ENCODE data around the gene RND3.

Gene RND3

DNA sequence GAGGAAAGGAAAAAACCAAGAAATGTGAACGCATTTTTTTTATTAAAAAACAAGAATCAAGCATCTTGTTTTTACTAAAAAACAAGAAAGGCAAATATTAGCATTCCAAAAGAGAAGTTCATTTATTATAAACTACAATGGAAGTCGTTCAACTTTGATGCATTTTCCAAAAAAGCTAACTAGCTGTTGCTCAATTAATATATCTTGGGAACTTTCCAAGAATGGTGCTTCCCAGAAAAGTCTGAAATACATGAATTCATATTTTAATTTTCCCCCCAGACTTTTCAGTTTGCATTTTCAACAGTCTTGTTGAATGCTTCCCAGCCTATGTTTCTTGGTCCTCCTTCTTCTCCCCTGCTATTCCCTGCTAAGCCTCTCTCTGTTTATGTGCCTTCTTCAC, 7.5 kb upstream of the RND3 start:
- TF ChIP-seq ARNT (IDR thresholded peaks at IDR 0.05) (no peak), BHLHE40 (IDR thresholded peaks at IDR 0.05; ENCODE audit: borderline replicate concordance) (no peak), ZNF384 (IDR thresholded peaks at IDR 0.05) (no peak), HDGF (IDR thresholded peaks at IDR 0.05; ENCODE audit: borderline replicate concordance) (no peak), TARDBP (IDR thresholded peaks at IDR 0.05) (no peak), FOXM1 (IDR thresholded peaks at IDR 0.05; ENCODE audit: borderline replicate concordance) (no peak), CTBP1 (IDR thresholded peaks at IDR 0.05; ENCODE audit: borderline replicate concordance) (no peak), L3MBTL2 (conservative IDR thresholded peaks at IDR 0.05) (no peak), FOXK2 (IDR thresholded peaks at IDR 0.05) (no peak), LEF1 (IDR thresholded peaks at IDR 0.05; ENCODE audit: borderline replicate concordance) (no peak), SUZ12 (IDR thresholded peaks at IDR 0.05) (no peak), SP1 (IDR thresholded peaks at IDR 0.05) (no peak), FOXA1 (IDR thresholded peaks at IDR 0.05) (no peak), ELF4 (IDR thresholded peaks at IDR 0.05) (no peak), NFRKB (IDR thresholded peaks at IDR 0.05) (no peak)
- TF ChIP-seq, protein P1, sequence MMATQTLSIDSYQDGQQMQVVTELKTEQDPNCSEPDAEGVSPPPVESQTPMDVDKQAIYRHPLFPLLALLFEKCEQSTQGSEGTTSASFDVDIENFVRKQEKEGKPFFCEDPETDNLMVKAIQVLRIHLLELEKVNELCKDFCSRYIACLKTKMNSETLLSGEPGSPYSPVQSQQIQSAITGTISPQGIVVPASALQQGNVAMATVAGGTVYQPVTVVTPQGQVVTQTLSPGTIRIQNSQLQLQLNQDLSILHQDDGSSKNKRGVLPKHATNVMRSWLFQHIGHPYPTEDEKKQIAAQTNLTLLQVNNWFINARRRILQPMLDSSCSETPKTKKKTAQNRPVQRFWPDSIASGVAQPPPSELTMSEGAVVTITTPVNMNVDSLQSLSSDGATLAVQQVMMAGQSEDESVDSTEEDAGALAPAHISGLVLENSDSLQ (IDR thresholded peaks at IDR 0.05) = no peak
- no peak for DNase-seq (ENCODE audit: extremely low spot score)
- ChIA-PET POLR2A (no interaction called here), CTCF (no interaction called here)

DNA sequence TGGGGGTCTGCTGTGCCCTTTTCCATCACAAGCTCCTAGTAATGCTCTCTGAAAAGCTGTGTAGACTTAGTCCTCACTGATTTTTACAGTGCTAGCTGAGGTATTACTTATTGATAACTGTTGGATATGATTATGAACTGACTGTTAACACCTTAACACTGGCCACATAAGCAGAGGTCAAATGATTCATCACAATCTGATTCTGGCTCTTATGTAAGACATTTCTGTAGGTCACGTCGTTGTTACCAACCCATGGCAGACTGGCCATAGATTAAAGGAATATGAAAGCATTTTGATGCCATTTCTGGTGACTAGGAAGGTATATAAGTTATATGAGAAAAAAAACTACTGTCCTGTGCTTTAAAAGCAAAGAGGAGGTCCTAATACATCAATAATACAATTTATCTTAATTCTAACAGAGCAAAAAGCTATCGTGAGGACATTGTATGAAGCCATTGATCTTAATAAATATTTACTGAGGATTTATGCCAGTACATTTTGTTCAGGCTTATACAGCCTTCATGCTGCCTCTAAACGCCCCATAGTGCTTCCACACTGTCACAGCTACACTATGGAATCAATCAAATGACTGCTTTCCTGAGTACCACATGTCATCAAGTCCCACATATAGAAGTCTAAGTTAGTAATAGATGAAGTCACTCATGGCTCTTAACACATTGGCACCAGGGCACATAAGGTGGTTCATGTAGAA, 6.9 kb upstream of the RND3 start:
- POLR2A ChIA-PET = no interaction called here
- TF ChIP-seq NFRKB (IDR thresholded peaks at IDR 0.05) (no peak), SP1 (IDR thresholded peaks at IDR 0.05) (no peak), FOXA1 (IDR thresholded peaks at IDR 0.05) (no peak), ZNF384 (IDR thresholded peaks at IDR 0.05) (no peak), BHLHE40 (IDR thresholded peaks at IDR 0.05; ENCODE audit: borderline replicate concordance) (no peak)
- TF ChIP-seq, protein P1 (IDR thresholded peaks at IDR 0.05) = no peak
- no peak for DNase-seq (ENCODE audit: extremely low spot score)
- CTCF ChIA-PET = no interaction called here

DNA sequence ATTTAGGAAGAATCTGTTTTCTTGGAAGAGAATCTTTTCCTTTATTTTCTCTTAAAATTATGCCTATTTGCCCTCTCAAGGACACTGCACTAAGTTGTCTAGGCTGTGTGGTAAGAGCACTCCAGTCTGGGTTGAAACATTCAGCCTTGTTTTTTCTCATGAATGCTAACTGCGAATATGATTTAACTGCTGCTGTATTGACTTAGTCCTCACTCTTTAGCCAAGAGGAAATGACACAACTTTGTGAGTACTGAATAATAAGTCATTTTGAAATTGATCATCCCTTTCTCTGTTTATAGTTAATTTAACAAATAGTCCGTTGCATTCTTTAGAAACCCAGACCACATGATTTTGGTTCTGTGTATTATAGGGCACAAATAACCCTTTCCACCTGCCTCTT, 4.5 kb upstream of the RND3 start:
- no peak for DNase-seq (ENCODE audit: extremely low spot score)
- POLR2A ChIA-PET = no interaction called here
- CTCF ChIA-PET = no interaction called here
- no peak for TF ChIP-seq BHLHE40 (IDR thresholded peaks at IDR 0.05; ENCODE audit: borderline replicate concordance)

DNA sequence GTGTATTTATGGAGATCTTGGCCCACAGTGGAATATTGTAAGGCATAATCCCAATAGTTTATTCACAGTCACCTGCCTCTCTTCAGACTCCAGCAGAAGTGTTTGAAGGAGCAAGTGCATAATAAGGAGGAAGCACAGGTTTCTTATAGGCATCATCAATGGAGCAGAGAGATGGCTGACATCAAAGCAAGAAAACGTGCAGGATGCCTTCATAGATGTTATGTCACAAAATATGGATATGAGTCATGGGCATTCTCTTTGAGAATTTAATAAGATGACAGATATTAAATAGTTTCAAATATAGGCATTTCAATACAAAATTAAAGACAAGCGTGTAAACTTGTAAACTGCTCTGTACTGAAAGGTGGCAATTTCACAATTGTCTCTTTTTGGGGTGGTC, 4.0 kb upstream of the RND3 start:
- no peak for DNase-seq (ENCODE audit: extremely low spot score)
- CTCF ChIA-PET = no interaction called here
- POLR2A ChIA-PET = no interaction called here
- no peak for TF ChIP-seq HDGF (IDR thresholded peaks at IDR 0.05; ENCODE audit: borderline replicate concordance)
- TF ChIP-seq, protein P1 (IDR thresholded peaks at IDR 0.05) = no peak
- no peak for TF ChIP-seq ELF4 (IDR thresholded peaks at IDR 0.05)
- no peak for TF ChIP-seq SUZ12 (IDR thresholded peaks at IDR 0.05)
- TF ChIP-seq FOXK2 (IDR thresholded peaks at IDR 0.05) = no peak
- TF ChIP-seq BHLHE40 (IDR thresholded peaks at IDR 0.05; ENCODE audit: borderline replicate concordance) = no peak
- no peak for TF ChIP-seq FOXA1 (IDR thresholded peaks at IDR 0.05)
- TF ChIP-seq L3MBTL2 (conservative IDR thresholded peaks at IDR 0.05) = no peak
- TF ChIP-seq ZNF384 (IDR thresholded peaks at IDR 0.05) = no peak
- TF ChIP-seq SP1 (IDR thresholded peaks at IDR 0.05) = no peak
- TF ChIP-seq CTBP1 (IDR thresholded peaks at IDR 0.05; ENCODE audit: borderline replicate concordance) = no peak
- TF ChIP-seq FOXM1 (IDR thresholded peaks at IDR 0.05; ENCODE audit: borderline replicate concordance) = no peak
- TF ChIP-seq LEF1 (IDR thresholded peaks at IDR 0.05; ENCODE audit: borderline replicate concordance) = no peak
- no peak for TF ChIP-seq TARDBP (IDR thresholded peaks at IDR 0.05)
- TF ChIP-seq ARNT (IDR thresholded peaks at IDR 0.05) = no peak

DNA sequence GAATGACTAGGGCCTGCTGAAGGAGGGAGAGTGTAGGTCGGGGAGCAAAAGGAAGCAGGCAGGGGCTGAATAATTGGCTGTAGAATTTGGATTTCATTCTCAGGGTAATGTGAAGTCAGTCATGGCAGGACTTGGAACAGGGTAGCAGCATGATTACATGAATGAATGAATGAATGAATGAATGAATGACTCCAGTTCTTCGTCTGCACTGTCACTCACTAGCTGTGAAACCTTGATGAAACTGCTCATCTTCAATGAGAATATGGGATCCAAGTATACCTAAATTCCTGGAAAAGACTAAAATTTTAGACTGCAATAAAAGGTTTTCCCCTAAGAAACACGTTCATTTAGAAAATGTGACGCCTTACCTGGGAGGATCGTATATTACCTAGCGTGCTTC, 3.0 kb upstream of the RND3 start:
- no peak for TF ChIP-seq ARNT (IDR thresholded peaks at IDR 0.05)
- TF ChIP-seq BHLHE40 (IDR thresholded peaks at IDR 0.05; ENCODE audit: borderline replicate concordance) = no peak
- TF ChIP-seq FOXA1 (IDR thresholded peaks at IDR 0.05) = no peak
- TF ChIP-seq SUZ12 (IDR thresholded peaks at IDR 0.05) = no peak
- TF ChIP-seq SP1 (IDR thresholded peaks at IDR 0.05) = no peak
- no peak for TF ChIP-seq FOXM1 (IDR thresholded peaks at IDR 0.05; ENCODE audit: borderline replicate concordance)
- no peak for TF ChIP-seq TARDBP (IDR thresholded peaks at IDR 0.05)
- TF ChIP-seq CTBP1 (IDR thresholded peaks at IDR 0.05; ENCODE audit: borderline replicate concordance) = no peak
- TF ChIP-seq, protein P1 (IDR thresholded peaks at IDR 0.05) = no peak
- TF ChIP-seq FOXK2 (IDR thresholded peaks at IDR 0.05) = no peak
- no peak for TF ChIP-seq NFRKB (IDR thresholded peaks at IDR 0.05)
- no peak for TF ChIP-seq ZNF384 (IDR thresholded peaks at IDR 0.05)
- TF ChIP-seq ELF4 (IDR thresholded peaks at IDR 0.05) = no peak
- no peak for TF ChIP-seq HDGF (IDR thresholded peaks at IDR 0.05; ENCODE audit: borderline replicate concordance)
- TF ChIP-seq L3MBTL2 (conservative IDR thresholded peaks at IDR 0.05) = no peak
- no peak for TF ChIP-seq LEF1 (IDR thresholded peaks at IDR 0.05; ENCODE audit: borderline replicate concordance)
- DNase-seq (ENCODE audit: extremely low spot score) = no peak
- ChIA-PET CTCF (no interaction called here), POLR2A (no interaction called here)
